ENCODE data around the gene ZBP1. TPM values are rescaled to one million over a fixed set of nuclear protein-coding genes. Genes with fewer than 3 reads are reported as not detected.

Gene ZBP1
- total RNA-seq, 3 donors from 2014 or later (not counting 1 experiment from before 2014, with no cell fraction given): 95.4 to 99.7 (median 97.8) TPM

- no peaks in the 10 kb centered on the region for H3K27me3 Mint-ChIP-seq (ENCODE audit: low read depth in 2 of 2)
- WGBS (ENCODE audit: insufficient coverage): 68% methylated on average over 10 of the region's 11 CpGs
- no peak overlapping the region for H3K4me3 Mint-ChIP-seq
- Histone ChIP-seq H3K9me3 (ENCODE audit: control insufficient read depth, insufficient read depth, low read length) (no peaks in the 10 kb centered on the region), H3K27ac (ENCODE audit: low read length) (no peak overlapping the region), H3K4me3 (ENCODE audit: low read length) (no peak overlapping the region), H3K36me3 (ENCODE audit: control insufficient read depth, insufficient read depth, low read length) (no peaks in the 10 kb centered on the region), H3K27me3 (ENCODE audit: control insufficient read depth, insufficient read depth, low read length) (no peaks in the 10 kb centered on the region), H3K4me1 (ENCODE audit: control insufficient read depth, insufficient read depth, low read length) (peaks cover 12% of the 10 kb centered on the region)
- no peaks in the 10 kb centered on the region for H3K9me3 Mint-ChIP-seq
- intact Hi-C loops (cut with micrococcal nuclease): loop anchor here (2.0 to 10.0 kb wide), 5 partner anchors 214 to 1042 kb away; no protein-coding TSS in a partner anchor
- TF ChIP-seq CTCF (IDR thresholded peaks at IDR 0.05): no peak
- DNase-seq (no peak), ATAC-seq (no peak)
- H3K27ac Mint-ChIP-seq: no peak overlapping the region
- peaks cover 11 to 14% of the 10 kb centered on the region in 2 donors for H3K4me1 Mint-ChIP-seq
- H3K36me3 Mint-ChIP-seq: no peaks in the 10 kb centered on the region
Observed at GRCh38 chr20:57596358-57596757, 23.9 kb downstream of the ZBP1 start.

DNA sequence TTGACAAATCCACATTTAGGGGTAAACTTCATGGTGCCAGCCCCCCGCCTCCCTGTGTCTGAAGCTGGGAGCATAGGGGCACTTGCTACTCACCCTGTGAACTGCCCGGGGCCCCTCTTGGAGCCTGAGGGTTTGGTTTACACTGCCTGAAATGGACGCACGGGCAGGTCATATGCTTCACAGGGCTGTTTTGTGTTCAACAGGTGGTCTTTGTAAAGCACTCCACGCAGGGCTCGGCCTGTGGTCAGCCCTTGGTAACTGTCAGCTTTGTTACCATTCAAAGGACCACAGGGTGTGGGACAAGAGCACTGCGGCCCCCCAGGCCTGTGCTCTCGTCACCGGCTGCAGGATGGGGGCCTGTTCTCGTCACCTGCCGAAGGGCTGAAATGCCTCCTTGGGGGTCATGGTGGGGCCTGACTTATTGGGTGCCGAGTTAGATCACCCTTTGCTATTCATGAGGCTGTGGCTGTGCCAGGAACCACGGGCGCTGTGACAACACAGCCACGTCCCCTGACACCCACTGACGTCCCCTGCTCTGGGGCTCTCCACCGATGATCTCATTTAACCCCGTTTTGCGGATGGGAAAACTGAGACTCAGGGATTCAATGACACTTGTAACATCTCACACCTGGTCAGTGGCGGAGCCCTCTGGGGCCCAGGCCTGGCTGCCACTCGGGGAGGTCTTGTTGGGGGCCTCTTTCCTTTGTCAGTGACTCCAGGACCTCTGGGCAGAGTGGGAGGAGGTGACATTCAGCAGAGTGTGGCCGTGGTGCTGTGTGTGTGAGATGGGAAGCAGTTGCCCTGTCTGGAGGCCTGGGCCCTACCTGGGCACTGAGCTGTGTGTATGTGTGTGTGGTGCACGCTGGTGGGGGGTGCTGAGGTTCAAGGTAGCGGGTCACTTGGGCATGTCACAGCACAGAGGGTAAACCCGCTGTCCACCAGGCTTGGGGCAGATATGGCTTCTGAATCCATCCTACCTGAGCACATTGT lies 24.9 kb downstream of the ZBP1 start:
- H3K9me3 ChIP-seq (ENCODE audit: control insufficient read depth, insufficient read depth, low read length): no peaks in the 10 kb centered on the region
- no peaks in the 10 kb centered on the region for H3K36me3 ChIP-seq (ENCODE audit: control insufficient read depth, insufficient read depth, low read length)
- TF ChIP-seq CTCF (IDR thresholded peaks at IDR 0.05): no peak
- DNase-seq (no peak), ATAC-seq (no peak)
- H3K4me1 ChIP-seq (ENCODE audit: control insufficient read depth, insufficient read depth, low read length): peaks cover 12% of the 10 kb centered on the region
- no peak overlapping the region for H3K4me3 ChIP-seq (ENCODE audit: low read length)
- intact Hi-C loops (cut with micrococcal nuclease): loop anchor here (2.0 to 10.0 kb wide), 5 partner anchors 213 to 1041 kb away; no protein-coding TSS in a partner anchor
- Mint-ChIP-seq H3K27ac (no peak overlapping the region), H3K4me1 (peaks cover 5 to 6% of the 10 kb centered on the region in 2 donors), H3K9me3 (no peaks in the 10 kb centered on the region), H3K27me3 (ENCODE audit: low read depth in 2 of 2) (peaks cover 0 to 3% of the 10 kb centered on the region in 2 donors), H3K36me3 (no peaks in the 10 kb centered on the region), H3K4me3 (no peak overlapping the region)
- 83% methylated on average over 25 of the region's 25 CpGs for WGBS (ENCODE audit: insufficient coverage)
- no peaks in the 10 kb centered on the region for H3K27me3 ChIP-seq (ENCODE audit: control insufficient read depth, insufficient read depth, low read length)
- no peak overlapping the region for H3K27ac ChIP-seq (ENCODE audit: low read length)

GRCh38 chr20:57594092-57594951 lies 25.9 kb downstream of the ZBP1 start:
- Mint-ChIP-seq H3K9me3 (no peaks in the 10 kb centered on the region), H3K36me3 (no peaks in the 10 kb centered on the region), H3K4me3 (no peak overlapping the region), H3K27ac (no peak overlapping the region), H3K27me3 (ENCODE audit: low read depth in 2 of 2) (peaks cover 0 to 3% of the 10 kb centered on the region in 2 donors), H3K4me1 (peaks cover 5 to 6% of the 10 kb centered on the region in 2 donors)
- ATAC-seq: peak in 2 of 3 donors; percentile 39 to 40
- H3K27me3 ChIP-seq (ENCODE audit: control insufficient read depth, insufficient read depth, low read length): no peaks in the 10 kb centered on the region
- DNase-seq: peak; percentile 55 to 78
- H3K4me1 ChIP-seq (ENCODE audit: control insufficient read depth, insufficient read depth, low read length): peaks cover 12% of the 10 kb centered on the region
- WGBS (ENCODE audit: insufficient coverage): 38% methylated on average over 27 of the region's 27 CpGs
- no peak overlapping the region for H3K27ac ChIP-seq (ENCODE audit: low read length)
- no peaks in the 10 kb centered on the region for H3K9me3 ChIP-seq (ENCODE audit: control insufficient read depth, insufficient read depth, low read length)
- intact Hi-C loops (cut with micrococcal nuclease): loop anchor here (1.0 to 10.0 kb wide), 3 partner anchors 80 to 1040 kb away; no protein-coding TSS in a partner anchor
- H3K4me3 ChIP-seq (ENCODE audit: low read length): no peak overlapping the region
- peak; percentile 88 for TF ChIP-seq CTCF (IDR thresholded peaks at IDR 0.05)
- no peaks in the 10 kb centered on the region for H3K36me3 ChIP-seq (ENCODE audit: control insufficient read depth, insufficient read depth, low read length)
